ENCODE results near the gene TINAGL1.

Gene TINAGL1

GRCh38 chr1:31607360-31607759 lies 31.0 kb downstream of the TINAGL1 start:
- DNase-seq (ENCODE audit: low read depth) = no peak

GRCh38 chr1:31609514-31610118 lies 33.3 kb downstream of the TINAGL1 start:
- no peak for DNase-seq (ENCODE audit: low read depth)

- DNase-seq (ENCODE audit: low read depth) = no peak
Observed at GRCh38 chr1:31614414-31615005, 38.2 kb downstream of the TINAGL1 start.

GRCh38 chr1:31615414-31615813 lies 39.1 kb downstream of the TINAGL1 start:
- DNase-seq (ENCODE audit: low read depth) = no peak

GRCh38 chr1:31615939-31616338 lies 39.6 kb downstream of the TINAGL1 start:
- no peak for DNase-seq (ENCODE audit: low read depth)

DNA sequence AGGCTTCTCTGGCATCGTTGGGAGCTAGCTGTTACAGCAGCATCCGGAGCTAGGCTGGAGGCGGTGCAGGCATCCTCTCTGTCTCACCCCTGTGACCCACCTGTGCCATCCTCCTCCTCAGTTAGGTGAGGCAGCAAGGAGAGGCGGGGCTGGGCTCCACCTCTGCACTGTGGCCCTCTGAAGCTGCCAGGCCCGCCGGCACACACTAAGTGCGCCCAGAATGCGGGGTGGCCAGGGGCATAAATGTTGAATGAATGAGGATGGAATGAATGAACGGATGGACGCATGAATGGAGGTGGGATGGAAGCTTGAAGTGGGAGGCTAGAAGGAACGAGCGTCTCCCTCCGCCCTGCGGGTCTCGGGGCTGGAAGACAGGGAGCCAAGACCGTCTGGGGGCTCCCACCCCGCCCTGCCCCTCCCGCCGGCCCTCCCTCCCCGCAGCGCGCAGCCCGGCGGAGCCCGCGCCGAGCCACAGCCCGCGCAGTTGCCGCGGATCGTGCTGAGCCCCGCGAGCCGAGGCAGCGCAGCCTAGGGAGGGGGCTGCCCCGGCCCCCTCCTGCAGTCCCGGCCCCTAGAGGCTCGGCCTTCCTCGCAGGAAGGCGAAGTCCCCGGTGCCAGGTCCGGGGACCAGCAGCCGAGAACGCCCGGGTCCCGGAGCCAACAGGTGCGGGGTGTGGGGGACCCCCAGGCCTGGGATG lies 41.1 kb downstream of the TINAGL1 start, which contains the start of gene HCRTR1:
Gene HCRTR1, plus strand, starts transcription at position 472 of the 698 bp plus-strand sequence. CDS start 1,504 bp downstream, outside the sequence.
- DNase-seq (ENCODE audit: low read depth) = no peak

GRCh38 chr1:31617916-31618746 lies 41.8 kb downstream of the TINAGL1 start:
- no peak for DNase-seq (ENCODE audit: low read depth)

GRCh38 chr1:31618916-31619846 lies 42.9 kb downstream of the TINAGL1 start:
- no peak for DNase-seq (ENCODE audit: low read depth)

GRCh38 chr1:31620631-31621497 lies 44.5 kb downstream of the TINAGL1 start:
- no peak for DNase-seq (ENCODE audit: low read depth)

GRCh38 chr1:31621498-31621820 lies 45.1 kb downstream of the TINAGL1 start:
- DNase-seq (ENCODE audit: low read depth) = no peak

DNA sequence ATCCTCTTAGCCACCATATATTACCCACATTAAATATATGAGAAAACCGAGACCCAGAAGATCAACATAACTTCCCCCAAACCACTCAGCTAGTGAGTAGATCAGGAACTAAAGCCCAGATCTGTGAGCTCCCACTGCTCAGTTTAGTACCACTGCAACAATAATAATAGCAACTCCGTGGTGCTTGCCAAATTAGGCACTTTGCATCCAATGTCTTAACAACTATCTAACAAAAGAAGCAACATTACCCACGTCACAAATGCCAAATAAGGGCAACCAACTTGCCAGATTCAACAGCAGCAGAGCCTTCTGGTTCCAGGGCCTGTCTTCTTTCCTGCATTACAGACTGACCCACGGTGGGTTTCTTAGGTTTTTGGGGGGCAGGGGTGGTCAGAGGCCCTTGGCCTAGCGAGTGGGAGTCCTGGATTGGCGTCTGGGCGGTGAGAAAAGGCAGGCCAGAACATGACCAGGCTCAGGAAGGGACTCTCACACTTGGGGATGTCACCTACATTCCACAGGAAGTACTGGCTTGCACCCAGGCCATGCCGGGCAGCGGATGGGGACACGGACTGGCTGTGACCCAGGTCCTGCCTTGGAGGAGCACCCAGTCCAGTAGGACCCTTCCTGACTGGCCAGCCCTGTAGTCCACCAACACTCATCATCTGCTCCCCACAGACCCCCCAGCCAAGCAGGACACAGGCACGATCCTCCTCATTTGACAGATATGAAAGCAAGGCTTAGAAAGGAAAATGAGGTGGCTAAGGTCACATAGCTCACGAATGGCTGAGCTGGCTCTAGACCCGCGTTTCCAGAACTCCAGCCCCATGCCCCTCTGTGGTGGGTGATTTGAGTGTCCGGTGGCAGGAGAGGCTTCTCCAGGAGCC lies 45.8 kb downstream of the TINAGL1 start:
- DNase-seq (ENCODE audit: low read depth) = no peak

GRCh38 chr1:31623365-31623764 lies 47.0 kb downstream of the TINAGL1 start:
- no peak for DNase-seq (ENCODE audit: low read depth)

DNA sequence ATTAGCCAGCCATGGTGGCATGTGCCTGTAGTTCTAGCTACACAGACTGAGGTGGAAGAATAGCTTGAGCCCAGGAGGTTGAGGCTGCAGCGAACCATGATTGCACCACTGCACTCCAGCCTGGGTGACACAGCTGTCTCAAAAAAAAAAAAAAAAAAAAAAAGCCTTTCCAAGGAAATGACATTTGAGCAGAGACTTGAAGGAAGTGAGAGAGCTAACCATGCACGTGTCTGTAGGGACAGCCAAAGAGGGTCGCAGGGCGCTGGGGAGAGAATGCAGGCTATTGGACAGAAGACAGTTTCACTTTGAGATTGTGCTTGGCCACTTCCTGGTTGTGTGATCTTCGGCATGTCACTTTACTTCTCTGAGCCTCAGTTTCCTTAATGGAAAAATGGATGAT lies 48.0 kb downstream of the TINAGL1 start:
- no peak for DNase-seq (ENCODE audit: low read depth)

DNA sequence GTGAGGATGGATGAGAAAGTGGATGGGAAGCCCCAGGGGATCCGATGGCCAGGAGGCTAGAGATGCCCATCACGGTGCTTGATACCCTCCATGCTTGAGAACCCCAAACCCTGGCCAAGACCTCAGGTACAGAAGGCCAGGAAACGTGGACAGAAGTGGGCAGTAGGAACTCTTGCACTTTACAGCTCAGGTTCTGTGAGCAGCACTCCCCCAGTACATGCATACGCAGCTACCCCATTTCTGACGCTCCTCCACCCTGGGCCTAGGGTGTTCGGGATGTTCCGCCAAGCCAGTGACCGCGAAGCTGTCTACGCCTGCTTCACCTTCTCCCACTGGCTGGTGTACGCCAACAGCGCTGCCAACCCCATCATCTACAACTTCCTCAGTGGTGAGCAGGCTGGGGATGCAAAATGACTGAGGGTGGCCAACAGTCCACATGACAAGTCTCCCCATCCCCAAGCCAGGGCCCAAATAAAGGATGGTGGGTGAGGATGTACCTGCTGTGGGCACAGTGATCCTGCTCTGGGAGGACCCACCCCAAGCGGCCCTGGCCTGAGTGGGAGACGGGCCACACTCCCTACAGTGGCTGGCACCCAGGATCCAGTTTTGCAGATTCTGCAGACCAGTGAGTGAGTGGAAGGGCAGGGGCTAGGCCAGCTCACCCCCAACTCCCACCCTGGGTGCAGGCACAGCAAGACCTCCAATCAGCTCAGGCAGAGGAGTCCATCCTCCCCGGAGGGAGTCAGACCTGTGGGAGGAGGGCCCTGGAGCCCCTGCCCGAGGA lies 48.6 kb downstream of the TINAGL1 start:
- DNase-seq (ENCODE audit: low read depth) = no peak

- DNase-seq (ENCODE audit: low read depth) = no peak
Observed at GRCh38 chr1:31625561-31626222, 49.4 kb downstream of the TINAGL1 start.

- DNase-seq (ENCODE audit: low read depth) = peak; percentile 51
Observed at GRCh38 chr1:31626223-31627207, 50.2 kb downstream of the TINAGL1 start.
